HEK293 (cell line): ENCODE measurements around the gene ITGA3.

Source experiments
- BCL11A ChIP-seq: fragments of 450-650 bp; formaldehyde crosslinking; IDR thresholded peaks from 2 replicates; pipeline ENCODE4 v1.5.1; 2016; ENCODE audit warnings: low read depth, missing biosample characterization, missing genetic modification characterization
- GFI1B ChIP-seq: fragments of 450-650 bp; formaldehyde crosslinking; IDR thresholded peaks from 2 replicates; pipeline ENCODE4 v1.5.1; 2016; ENCODE audit warnings: missing biosample characterization, missing genetic modification characterization
- GLIS1 ChIP-seq: fragments of 450-650 bp; formaldehyde crosslinking; IDR thresholded peaks from 2 replicates; pipeline ENCODE4 v1.5.1; 2016; ENCODE audit warnings: missing biosample characterization, missing genetic modification characterization
- OVOL3 ChIP-seq: fragments of 450-650 bp; formaldehyde crosslinking; IDR thresholded peaks from 2 replicates; pipeline ENCODE4 v1.5.1; 2016; ENCODE audit warnings: missing biosample characterization, missing genetic modification characterization
- PRDM1 ChIP-seq: fragments of 450-650 bp; formaldehyde crosslinking; IDR thresholded peaks from 2 replicates; pipeline ENCODE4; 2016; ENCODE audit warnings: missing biosample characterization, missing genetic modification characterization
- SALL2 ChIP-seq: fragments of 450-650 bp; formaldehyde crosslinking; IDR thresholded peaks from 2 replicates; pipeline ENCODE4 v1.5.0; 2017; ENCODE audit warnings: missing biosample characterization, mild to moderate bottlenecking, missing genetic modification characterization, borderline replicate concordance
- SP2 ChIP-seq: fragments of 450-650 bp; formaldehyde crosslinking; IDR thresholded peaks from 2 replicates; pipeline ENCODE4 v1.5.1; 2016; ENCODE audit warnings: missing biosample characterization, missing genetic modification characterization
- YY1 ChIP-seq: fragments of 450-650 bp; formaldehyde crosslinking; IDR thresholded peaks from 2 replicates; pipeline ENCODE4 v1.5.1; 2018; ENCODE audit warnings: missing biosample characterization, missing genetic modification characterization
- ZBTB48 ChIP-seq: fragments of 450-650 bp; formaldehyde crosslinking; IDR thresholded peaks from 2 replicates; pipeline ENCODE4 v1.5.1; 2016; ENCODE audit warnings: missing biosample characterization, missing genetic modification characterization
- ZFP37 ChIP-seq: fragments of 450-650 bp; formaldehyde crosslinking; IDR thresholded peaks from 2 replicates; pipeline ENCODE4 v1.5.1; 2016; ENCODE audit warnings: missing biosample characterization, missing genetic modification characterization
- ZIC2 ChIP-seq: fragments of 450-650 bp; formaldehyde crosslinking; IDR thresholded peaks from 2 replicates; pipeline ENCODE4 v1.5.1; 2016; ENCODE audit warnings: missing biosample characterization, missing genetic modification characterization
- ZNF112 ChIP-seq: fragments of 450-650 bp; formaldehyde crosslinking; IDR thresholded peaks from 2 replicates; pipeline ENCODE4 v1.5.0; 2017; ENCODE audit warnings: missing biosample characterization, missing genetic modification characterization
- ZNF114 ChIP-seq: fragments of 450-650 bp; formaldehyde crosslinking; IDR thresholded peaks from 2 replicates; pipeline ENCODE4 v1.5.0; 2017; ENCODE audit warnings: missing biosample characterization, missing genetic modification characterization
- ZNF155 ChIP-seq: fragments of 450-650 bp; formaldehyde crosslinking; IDR thresholded peaks from 2 replicates; pipeline ENCODE4 v1.5.1; 2016; ENCODE audit warnings: missing biosample characterization, missing genetic modification characterization
- ZNF157 ChIP-seq: fragments of 450-650 bp; formaldehyde crosslinking; IDR thresholded peaks from 2 replicates; pipeline ENCODE4 v1.5.1; 2016; ENCODE audit warnings: missing biosample characterization, missing genetic modification characterization
- ZNF274 ChIP-seq, 2 experiments: fragments of 200-500 bp in 1 of 2; fragments of 450-650 bp in 1 of 2; sonication (Bioruptor generic) in 1 of 2; formaldehyde crosslinking in 1 of 2; IDR thresholded peaks; 2 replicates each; pipeline versions ENCODE4 v1.5.1 to v1.6.1; 2014 to 2016; ENCODE audit warnings: borderline replicate concordance in 1 of 2, inconsistent platforms in 1 of 2, low read length in 1 of 2, missing biosample characterization in 1 of 2, missing genetic modification characterization in 1 of 2
- ZNF292 ChIP-seq: fragments of 450-650 bp; formaldehyde crosslinking; IDR thresholded peaks from 2 replicates; pipeline ENCODE4 v1.5.1; 2016; ENCODE audit warnings: low read depth, missing biosample characterization, missing genetic modification characterization, borderline replicate concordance
- ZNF341 ChIP-seq: fragments of 450-650 bp; formaldehyde crosslinking; IDR thresholded peaks from 2 replicates; pipeline ENCODE4; 2016; ENCODE audit warnings: low read depth, missing biosample characterization, missing genetic modification characterization
- ZNF555 ChIP-seq: fragments of 450-650 bp; formaldehyde crosslinking; conservative IDR thresholded peaks from 2 replicates; pipeline ENCODE4 v1.5.1; 2017; ENCODE audit warnings: missing biosample characterization, mild to moderate bottlenecking, missing genetic modification characterization, inconsistent platforms
- ZNF600 ChIP-seq: fragments of 450-650 bp; formaldehyde crosslinking; IDR thresholded peaks from 2 replicates; pipeline ENCODE4 v1.5.1; 2016; ENCODE audit warnings: missing biosample characterization, missing genetic modification characterization
- ZNF677 ChIP-seq: fragments of 450-650 bp; IDR thresholded peaks from 2 replicates; pipeline ENCODE4 v1.5.0; 2018; ENCODE audit warnings: missing biosample characterization, mild to moderate bottlenecking, missing genetic modification characterization, moderate library complexity
- ZNF701 ChIP-seq: fragments of 450-650 bp; formaldehyde crosslinking; IDR thresholded peaks from 2 replicates; pipeline ENCODE4 v1.5.1; 2016; ENCODE audit warnings: missing biosample characterization, missing genetic modification characterization
- ZNF768 ChIP-seq: fragments of 450-650 bp; formaldehyde crosslinking; IDR thresholded peaks from 2 replicates; pipeline ENCODE4 v1.5.1; 2018; ENCODE audit warnings: missing biosample characterization, mild to moderate bottlenecking, missing genetic modification characterization
- ZNF837 ChIP-seq: fragments of 450-650 bp; formaldehyde crosslinking; IDR thresholded peaks from 2 replicates; pipeline ENCODE4 v1.5.1; 2016; ENCODE audit warnings: missing biosample characterization, missing genetic modification characterization
- ZSCAN30 ChIP-seq: fragments of 450-650 bp; IDR thresholded peaks from 2 replicates; pipeline ENCODE4 v1.5.1; 2018; ENCODE audit warnings: missing biosample characterization, mild to moderate bottlenecking, missing genetic modification characterization, moderate library complexity
- TF ChIP-seq, protein P1 (sequence below): fragments of 450-650 bp; formaldehyde crosslinking; IDR thresholded peaks from 2 replicates; pipeline ENCODE4 v1.5.1; 2017; ENCODE audit warnings: missing biosample characterization, missing genetic modification characterization

Gene ITGA3

DNA sequence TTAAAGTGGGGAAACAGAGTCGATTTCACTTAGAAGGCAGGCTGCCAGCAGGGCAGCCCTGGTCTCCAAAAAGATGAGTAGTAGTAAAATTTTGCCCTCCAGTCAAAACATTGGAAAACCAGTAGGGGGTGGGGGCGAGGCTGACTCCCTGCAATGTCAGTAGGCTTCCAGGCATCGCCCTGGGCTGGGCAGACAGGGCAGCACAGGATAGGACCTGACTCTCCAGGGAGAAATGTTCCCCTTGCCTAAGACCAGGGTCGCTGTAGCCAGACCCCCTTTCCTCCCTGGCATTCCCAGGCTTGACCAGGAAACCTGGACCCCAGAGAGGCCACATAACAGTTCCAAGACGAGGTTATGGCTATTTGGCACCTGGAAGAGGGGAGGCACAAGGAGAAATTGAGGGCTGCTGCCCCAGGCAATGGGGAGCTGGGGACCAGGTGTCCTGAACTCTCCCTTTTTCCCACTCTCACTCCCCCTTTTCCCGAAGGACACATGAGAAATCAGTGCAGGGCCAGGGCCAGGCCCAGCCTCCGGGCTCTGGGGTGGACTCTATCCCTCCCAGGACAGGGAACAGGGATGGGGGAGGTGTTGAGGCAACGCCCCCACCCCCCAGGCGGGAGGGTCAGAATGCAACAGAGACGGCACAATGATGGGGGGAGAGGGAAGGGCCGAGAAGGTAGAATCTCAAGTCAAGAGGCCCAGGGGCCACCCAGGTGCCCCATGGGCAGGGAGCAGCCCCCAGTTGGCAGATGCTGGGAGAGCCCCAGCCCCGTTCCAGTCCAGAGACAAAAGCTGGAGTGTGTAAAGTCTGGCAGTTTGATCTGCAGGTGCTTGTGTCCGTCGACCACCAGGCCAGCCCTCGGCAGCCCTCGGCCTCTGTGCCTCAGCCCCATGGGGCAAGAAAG is 78.5 kb downstream of the ITGA3 start (continued):
- TF ChIP-seq ZNF600 (tag by site-specific recombination): 0 out of 2 replicates have a peak, but pooled peaks have one; percentile 37
- TF ChIP-seq ZNF677 (tag by site-specific recombination): no peak
- no peak for TF ChIP-seq OVOL3 (tag by site-specific recombination)
- TF ChIP-seq ZFP37 (tag by site-specific recombination): no peak
- no peak for TF ChIP-seq SALL2 (tag by site-specific recombination)
- TF ChIP-seq ZNF157 (tag by site-specific recombination): no peak
- no peak for TF ChIP-seq ZNF155 (tag by site-specific recombination)
- TF ChIP-seq PRDM1: peak; percentile 79
- TF ChIP-seq ZNF112 (tag by site-specific recombination): no peak
- TF ChIP-seq BCL11A (tag by site-specific recombination): peak; percentile 14; the same call in 1 of the 2 replicates
- no peak for TF ChIP-seq ZNF555 (tag by site-specific recombination)
- TF ChIP-seq SP2 (tag by site-specific recombination): peak; percentile 29; the same call in 1 of the 2 replicates
- TF ChIP-seq GLIS1 (tag by site-specific recombination): 0 out of 2 replicates have a peak, but pooled peaks have one; percentile 6
- no peak for TF ChIP-seq ZBTB48
- TF ChIP-seq ZNF274 (IDR thresholded peaks at IDR 0.05; ENCODE audit: low read length): no peak
- no peak for TF ChIP-seq ZNF274 (tag by site-specific recombination; IDR thresholded peaks at IDR 0.05; ENCODE audit: borderline replicate concordance)
- TF ChIP-seq ZSCAN30: no peak
- no peak for TF ChIP-seq GFI1B (tag by site-specific recombination)
- no peak for TF ChIP-seq ZNF114 (tag by site-specific recombination)
- no peak for TF ChIP-seq ZNF701 (tag by site-specific recombination)
- TF ChIP-seq ZNF341 (tag by site-specific recombination): 0 out of 2 replicates have a peak, but pooled peaks have one; percentile 17
- TF ChIP-seq, protein P1, sequence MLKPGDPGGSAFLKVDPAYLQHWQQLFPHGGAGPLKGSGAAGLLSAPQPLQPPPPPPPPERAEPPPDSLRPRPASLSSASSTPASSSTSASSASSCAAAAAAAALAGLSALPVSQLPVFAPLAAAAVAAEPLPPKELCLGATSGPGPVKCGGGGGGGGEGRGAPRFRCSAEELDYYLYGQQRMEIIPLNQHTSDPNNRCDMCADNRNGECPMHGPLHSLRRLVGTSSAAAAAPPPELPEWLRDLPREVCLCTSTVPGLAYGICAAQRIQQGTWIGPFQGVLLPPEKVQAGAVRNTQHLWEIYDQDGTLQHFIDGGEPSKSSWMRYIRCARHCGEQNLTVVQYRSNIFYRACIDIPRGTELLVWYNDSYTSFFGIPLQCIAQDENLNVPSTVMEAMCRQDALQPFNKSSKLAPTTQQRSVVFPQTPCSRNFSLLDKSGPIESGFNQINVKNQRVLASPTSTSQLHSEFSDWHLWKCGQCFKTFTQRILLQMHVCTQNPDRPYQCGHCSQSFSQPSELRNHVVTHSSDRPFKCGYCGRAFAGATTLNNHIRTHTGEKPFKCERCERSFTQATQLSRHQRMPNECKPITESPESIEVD (tag by site-specific recombination): no peak
- no peak for TF ChIP-seq ZNF292 (tag by site-specific recombination)
- peak; percentile 61 for TF ChIP-seq ZIC2 (tag by site-specific recombination)
- no peak for TF ChIP-seq YY1 (tag by site-specific recombination)
- TF ChIP-seq ZNF837 (tag by site-specific recombination): no peak
- TF ChIP-seq ZNF768 (tag by site-specific recombination): no peak
